Calu3 (cell line): ENCODE results near the gene PROM1. TPM values are rescaled to one million over a fixed set of nuclear protein-coding genes. Genes with fewer than 3 reads are reported as not detected.
A peak's percentile ranks its signal among the peaks of the same experiment; 100 is the strongest.

Experiments
- BruUV-seq: library from RNA; stranded (reverse); fragments of 400-500 nt; replicated peaks from 2 replicates; lab custom pipeline; 2021; lab: Mats Ljungman, UMichigan
- CTCF ChIA-PET: fragments of 300-600 bp; sonication (Branson Sonifier 250); formaldehyde crosslinking; loops from one replicate; lab custom pipeline; 2022; ENCODE audit warnings: antibody characterized with exemption; lab: Charles Lee
- DNase-seq: peaks from one replicate; pipeline ENCODE4 v3.0.0; 2022
- H3K27ac Mint-ChIP-seq: one replicate; pipeline ENCODE4 v1.8.0; 2022; ENCODE audit warnings: mixed read lengths; ENCODE audit not compliant: unreplicated experiment
- H3K27me3 Mint-ChIP-seq: one replicate; pipeline ENCODE4 v1.8.0; 2022; ENCODE audit warnings: mixed read lengths; ENCODE audit not compliant: unreplicated experiment
- H3K36me3 Mint-ChIP-seq: one replicate; pipeline ENCODE4 v1.8.0; 2022; ENCODE audit warnings: mild to moderate bottlenecking, moderate library complexity, mixed read lengths; ENCODE audit not compliant: insufficient read depth, unreplicated experiment
- H3K4me1 Mint-ChIP-seq: one replicate; pipeline ENCODE4 v1.8.0; 2022; ENCODE audit warnings: mild to moderate bottlenecking, low read depth, mixed read lengths; ENCODE audit not compliant: unreplicated experiment
- H3K4me3 Mint-ChIP-seq: one replicate; pipeline ENCODE4 v1.8.0; 2022; ENCODE audit warnings: mild to moderate bottlenecking, low read depth, moderate library complexity, mixed read lengths; ENCODE audit not compliant: unreplicated experiment
- H3K9me3 Mint-ChIP-seq: one replicate; pipeline ENCODE4 v1.8.0; 2022; ENCODE audit warnings: low read depth, mixed read lengths; ENCODE audit not compliant: unreplicated experiment
- CTCF ChIP-seq: fragments of 200-600 bp; IDR thresholded peaks from one replicate; pipeline ENCODE4 v1.8.0; 2022; ENCODE audit warnings: antibody characterized with exemption; ENCODE audit not compliant: unreplicated experiment
- intact Hi-C: fragments of 100-400 bp; cut with micrococcal nuclease; formaldehyde crosslinking; loops from one replicate; pipeline ENCODE4 v1.10.0; 2022; ENCODE audit not compliant: unreplicated experiment
- total RNA-seq: library from RNA; stranded (reverse); gene quantifications from 2 replicates; pipeline ENCODE4 v1.2.3, GENCODE V29; 2022

PROM1 gene
- total RNA-seq, 1 experiment from 2014 or later = 73.9 TPM

- H3K36me3 Mint-ChIP-seq = peaks cover 4% of the 10 kb centered on the region
- no peaks in the 10 kb centered on the region for H3K27me3 Mint-ChIP-seq
- intact Hi-C loops = no loop called here
- no peak for TF ChIP-seq CTCF
- BruUV-seq = no TSS peak
- CTCF ChIA-PET = interaction anchor here (1.0 to 1.3 kb wide), 3 partner anchors 170 to 238 kb away, joined by 4 read pairs; no protein-coding TSS in a partner anchor
- DNase-seq = no peak
- no peak overlapping the region for H3K4me3 Mint-ChIP-seq
- no peaks in the 10 kb centered on the region for H3K9me3 Mint-ChIP-seq
- peaks cover 25% of the 10 kb centered on the region for H3K4me1 Mint-ChIP-seq
- peak overlapping the region; percentile 44 for H3K27ac Mint-ChIP-seq
These were observed 56.7 kb downstream of the PROM1 start for GRCh38 chr4:16027114-16027513.

GRCh38 chr4:16026160-16026761 is 57.6 kb downstream of the PROM1 start:
- peak; percentile 54 for TF ChIP-seq CTCF
- H3K36me3 Mint-ChIP-seq = peaks cover 4% of the 10 kb centered on the region
- no TSS peak for BruUV-seq
- H3K4me3 Mint-ChIP-seq = no peak overlapping the region
- CTCF ChIA-PET = no interaction called here
- no peak overlapping the region for H3K27ac Mint-ChIP-seq
- no peaks in the 10 kb centered on the region for H3K27me3 Mint-ChIP-seq
- DNase-seq = peak; percentile 24
- intact Hi-C loops = loop anchor here (1.0 kb wide), 2 partner anchors 173 to 238 kb away; no protein-coding TSS in a partner anchor
- no peaks in the 10 kb centered on the region for H3K9me3 Mint-ChIP-seq
- peaks cover 25% of the 10 kb centered on the region for H3K4me1 Mint-ChIP-seq

GRCh38 chr4:16025268-16025667 is 58.6 kb downstream of the PROM1 start:
- Mint-ChIP-seq H3K27me3 (no peaks in the 10 kb centered on the region), H3K36me3 (peaks cover 7% of the 10 kb centered on the region), H3K9me3 (no peaks in the 10 kb centered on the region), H3K27ac (no peak overlapping the region), H3K4me3 (no peak overlapping the region), H3K4me1 (peaks cover 25% of the 10 kb centered on the region)
- TF ChIP-seq CTCF = no peak
- intact Hi-C loops = no loop called here
- BruUV-seq = no TSS peak
- CTCF ChIA-PET = no interaction called here
- DNase-seq = no peak

- intact Hi-C loops = no loop called here
- DNase-seq = no peak
- Mint-ChIP-seq H3K4me1 (peaks cover 12% of the 10 kb centered on the region), H3K4me3 (no peak overlapping the region), H3K27ac (no peak overlapping the region), H3K36me3 (peaks cover 9% of the 10 kb centered on the region), H3K9me3 (no peaks in the 10 kb centered on the region), H3K27me3 (no peaks in the 10 kb centered on the region)
- TF ChIP-seq CTCF = no peak
- BruUV-seq = no TSS peak
- CTCF ChIA-PET = no interaction called here
These were observed 59.9 kb downstream of the PROM1 start for GRCh38 chr4:16023776-16024408.
